Endothelial cell of umbilical vein (primary cell): Measurements from ENCODE around the gene MCM6.

ENCODE experiments used
- EZH2 ChIP-seq: IDR thresholded peaks from 2 replicates; pipeline ENCODE4 v1.6.1; 2012; ENCODE audit warnings: borderline replicate concordance, low read depth, mild to moderate bottlenecking, moderate library complexity, low read length, inconsistent platforms; ENCODE audit not compliant: severe bottlenecking
- GATA2 ChIP-seq: IDR thresholded peaks from 2 replicates; pipeline ENCODE4 v1.7.0; 2011; ENCODE audit warnings: low read depth, mild to moderate bottlenecking, moderate library complexity, mixed read lengths, low read length; ENCODE audit not compliant: insufficient read length, insufficient read depth
- JUN ChIP-seq: IDR thresholded peaks from 2 replicates; pipeline ENCODE4 v1.6.1; 2011; ENCODE audit warnings: borderline replicate concordance, low read depth; ENCODE audit not compliant: insufficient read length, insufficient read depth
- MYC ChIP-seq: IDR thresholded peaks from one replicate; pipeline ENCODE4 v1.6.1; 2011; ENCODE audit warnings: mild to moderate bottlenecking, low read depth, low read length
- POLR2A ChIP-seq: IDR thresholded peaks from 2 replicates; pipeline ENCODE4 v1.6.1; 2012; ENCODE audit warnings: low read depth, mild to moderate bottlenecking, control low read depth, low read length
- POLR2AphosphoS5 ChIP-seq: IDR thresholded peaks from 2 replicates; pipeline ENCODE4 v1.6.1; 2012; ENCODE audit warnings: low read depth, mild to moderate bottlenecking, control low read depth, low read length, moderate library complexity; ENCODE audit not compliant: insufficient read depth
- TF ChIP-seq, protein P1 (sequence below): IDR thresholded peaks from 2 replicates; pipeline ENCODE4 v1.6.1; 2011; ENCODE audit not compliant: insufficient read depth, insufficient read length
- TF ChIP-seq, protein P2 (sequence below), 2 donors: IDR thresholded peaks; 1 replicate in 1 of 2; 2 replicates in 1 of 2; pipeline ENCODE4 v1.5.1; 2011; ENCODE audit warnings: low read length in 2 of 2, mild to moderate bottlenecking in 2 of 2, moderate library complexity in 2 of 2, control low read depth in 1 of 2, inconsistent platforms in 1 of 2, low read depth in 1 of 2; ENCODE audit not compliant: insufficient read depth in 1 of 2; ENCODE audit errors: extremely low read depth in 1 of 2

DNA sequence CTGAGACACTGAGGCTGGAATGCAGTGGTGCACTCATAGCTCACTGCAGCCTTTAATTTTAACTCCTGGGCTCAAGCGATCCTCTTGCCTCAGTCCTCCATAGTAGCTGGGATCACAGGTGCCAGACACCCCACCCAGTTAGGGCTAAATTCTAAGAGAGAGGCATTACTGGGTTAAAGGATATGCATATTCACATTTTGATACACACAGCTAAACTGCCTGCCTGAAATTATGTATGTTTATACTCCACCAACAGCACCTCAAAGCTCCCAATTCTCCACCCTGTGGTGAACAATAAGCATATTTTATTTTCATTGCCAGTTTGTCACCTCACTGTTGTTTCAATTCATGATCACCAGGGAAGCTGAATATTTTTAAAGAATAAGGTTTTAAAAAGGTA lies 18.7 kb upstream of the MCM6 start:
- TF ChIP-seq, protein P1, sequence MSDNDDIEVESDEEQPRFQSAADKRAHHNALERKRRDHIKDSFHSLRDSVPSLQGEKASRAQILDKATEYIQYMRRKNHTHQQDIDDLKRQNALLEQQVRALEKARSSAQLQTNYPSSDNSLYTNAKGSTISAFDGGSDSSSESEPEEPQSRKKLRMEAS, result no peak
- TF ChIP-seq, protein P2, sequence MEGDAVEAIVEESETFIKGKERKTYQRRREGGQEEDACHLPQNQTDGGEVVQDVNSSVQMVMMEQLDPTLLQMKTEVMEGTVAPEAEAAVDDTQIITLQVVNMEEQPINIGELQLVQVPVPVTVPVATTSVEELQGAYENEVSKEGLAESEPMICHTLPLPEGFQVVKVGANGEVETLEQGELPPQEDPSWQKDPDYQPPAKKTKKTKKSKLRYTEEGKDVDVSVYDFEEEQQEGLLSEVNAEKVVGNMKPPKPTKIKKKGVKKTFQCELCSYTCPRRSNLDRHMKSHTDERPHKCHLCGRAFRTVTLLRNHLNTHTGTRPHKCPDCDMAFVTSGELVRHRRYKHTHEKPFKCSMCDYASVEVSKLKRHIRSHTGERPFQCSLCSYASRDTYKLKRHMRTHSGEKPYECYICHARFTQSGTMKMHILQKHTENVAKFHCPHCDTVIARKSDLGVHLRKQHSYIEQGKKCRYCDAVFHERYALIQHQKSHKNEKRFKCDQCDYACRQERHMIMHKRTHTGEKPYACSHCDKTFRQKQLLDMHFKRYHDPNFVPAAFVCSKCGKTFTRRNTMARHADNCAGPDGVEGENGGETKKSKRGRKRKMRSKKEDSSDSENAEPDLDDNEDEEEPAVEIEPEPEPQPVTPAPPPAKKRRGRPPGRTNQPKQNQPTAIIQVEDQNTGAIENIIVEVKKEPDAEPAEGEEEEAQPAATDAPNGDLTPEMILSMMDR (IDR thresholded peaks at IDR 0.05; ENCODE audit: extremely low read depth in 1 of 2, insufficient read depth in 1 of 2, low read depth in 1 of 2, low read length in 2 of 2), result no peak
- TF ChIP-seq POLR2A (no peak), MYC (no peak), POLR2AphosphoS5 (no peak), JUN (no peak), GATA2 (no peak), EZH2 (no peak)
